Neural progenitor cell (in vitro differentiated cells): Measurements from ENCODE around the gene PUM1.

Source experiments
- EZH2 ChIP-seq: fragments of 200-600 bp; sonication (generic); IDR thresholded peaks from 2 replicates; pipeline ENCODE4 v1.6.1; 2017; ENCODE audit warnings: antibody characterized with exemption, mild to moderate bottlenecking, moderate library complexity
- EZH2phosphoT487 ChIP-seq: fragments of 200-600 bp; sonication (generic); IDR thresholded peaks from 2 replicates; pipeline ENCODE4 v1.6.1; 2017; ENCODE audit warnings: antibody characterized with exemption
- TF ChIP-seq, protein P1 (sequence below): fragments of 200-600 bp; sonication (generic); IDR thresholded peaks from 2 replicates; pipeline ENCODE4 v1.5.1; 2017; ENCODE audit warnings: antibody characterized with exemption, mild to moderate bottlenecking

DNA sequence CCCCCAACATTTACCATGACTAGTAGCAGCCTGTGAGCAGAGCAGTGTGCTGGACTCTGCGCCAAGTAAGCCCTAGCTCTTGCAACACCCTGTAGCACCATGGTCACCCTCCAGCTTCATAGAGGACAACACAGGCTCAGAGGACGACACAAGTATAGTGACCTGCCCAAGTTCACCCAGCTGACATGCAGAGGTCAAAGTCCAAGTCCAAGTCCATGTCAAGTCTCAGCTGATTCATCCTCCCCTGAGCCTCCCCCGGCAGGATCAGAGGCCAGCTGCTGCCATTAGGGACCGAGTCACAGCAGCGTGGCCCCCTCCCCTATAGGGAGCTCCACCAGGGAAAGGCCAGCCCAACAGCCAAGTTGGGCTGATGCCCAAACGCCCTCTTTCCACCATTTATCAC, 172.8 kb downstream of the PUM1 start:
- TF ChIP-seq, protein P1, sequence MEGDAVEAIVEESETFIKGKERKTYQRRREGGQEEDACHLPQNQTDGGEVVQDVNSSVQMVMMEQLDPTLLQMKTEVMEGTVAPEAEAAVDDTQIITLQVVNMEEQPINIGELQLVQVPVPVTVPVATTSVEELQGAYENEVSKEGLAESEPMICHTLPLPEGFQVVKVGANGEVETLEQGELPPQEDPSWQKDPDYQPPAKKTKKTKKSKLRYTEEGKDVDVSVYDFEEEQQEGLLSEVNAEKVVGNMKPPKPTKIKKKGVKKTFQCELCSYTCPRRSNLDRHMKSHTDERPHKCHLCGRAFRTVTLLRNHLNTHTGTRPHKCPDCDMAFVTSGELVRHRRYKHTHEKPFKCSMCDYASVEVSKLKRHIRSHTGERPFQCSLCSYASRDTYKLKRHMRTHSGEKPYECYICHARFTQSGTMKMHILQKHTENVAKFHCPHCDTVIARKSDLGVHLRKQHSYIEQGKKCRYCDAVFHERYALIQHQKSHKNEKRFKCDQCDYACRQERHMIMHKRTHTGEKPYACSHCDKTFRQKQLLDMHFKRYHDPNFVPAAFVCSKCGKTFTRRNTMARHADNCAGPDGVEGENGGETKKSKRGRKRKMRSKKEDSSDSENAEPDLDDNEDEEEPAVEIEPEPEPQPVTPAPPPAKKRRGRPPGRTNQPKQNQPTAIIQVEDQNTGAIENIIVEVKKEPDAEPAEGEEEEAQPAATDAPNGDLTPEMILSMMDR = no peak
- TF ChIP-seq EZH2 (no peak), EZH2phosphoT487 (no peak)
